Neural cell (in vitro differentiated cells): ENCODE data around the gene RYR3. TPM values are rescaled to one million over a fixed set of nuclear protein-coding genes. Genes with fewer than 3 reads are reported as not detected.

Experiments used
- H2AFZ ChIP-seq: fragments of 200-600, 300-800 bp; sonication (generic), shearing (Covaris generic); 2 replicates; pipeline ENCODE4 v1.6.0; 2014; ENCODE audit warnings: low read depth, mild to moderate bottlenecking, antibody characterized with exemption, low read length, moderate library complexity
- H3F3A ChIP-seq: fragments of 200-600 bp; shearing (Covaris generic); 2 replicates; pipeline ENCODE4 v1.6.1; 2016; ENCODE audit warnings: mild to moderate bottlenecking, moderate library complexity, mixed read lengths, antibody characterized with exemption, low read length; ENCODE audit not compliant: insufficient read depth, poor library complexity, severe bottlenecking
- H3K27ac ChIP-seq: fragments of 200-600, 300-800 bp; sonication (generic), shearing (Covaris generic); 2 replicates; pipeline ENCODE4 v1.5.1; 2014; ENCODE audit warnings: mild to moderate bottlenecking, low read length, moderate library complexity
- H3K27me3 ChIP-seq: fragments of 300-800, 200-600 bp; sonication (generic), shearing (Covaris generic); 2 replicates; pipeline ENCODE4 v1.6.0; 2014; ENCODE audit warnings: mild to moderate bottlenecking, low read depth, low read length, moderate library complexity; ENCODE audit not compliant: insufficient read depth
- H3K36me3 ChIP-seq: fragments of 300-800, 200-600 bp; sonication (generic), shearing (Covaris generic); 2 replicates; pipeline ENCODE4 v1.5.1; 2014; ENCODE audit warnings: mild to moderate bottlenecking, antibody characterized with exemption, low read length, moderate library complexity; ENCODE audit not compliant: insufficient read depth
- H3K4me2 ChIP-seq: fragments of 300-800, 200-600 bp; sonication (generic), shearing (Covaris generic); 2 replicates; pipeline ENCODE4 v1.6.0; 2014; ENCODE audit warnings: mild to moderate bottlenecking, low read length
- H3K4me3 ChIP-seq: fragments of 300-800, 200-600 bp; sonication (generic), shearing (Covaris generic); 2 replicates; pipeline ENCODE4 v1.5.1; 2014; ENCODE audit warnings: mild to moderate bottlenecking, low read length, moderate library complexity
- H3K79me2 ChIP-seq: fragments of 200-600 bp; shearing (Covaris generic); replicated peaks from 2 replicates; pipeline ENCODE4 v1.6.0; 2014; ENCODE audit warnings: mild to moderate bottlenecking, low read length, moderate library complexity; ENCODE audit not compliant: insufficient read depth
- H3K9ac ChIP-seq: fragments of 300-800, 200-600 bp; sonication (generic), shearing (Covaris generic); 2 replicates; pipeline ENCODE4 v1.6.1; 2016; ENCODE audit warnings: mild to moderate bottlenecking, low read length, mixed read lengths
- H3K9me2 ChIP-seq: fragments of 200-600 bp; shearing (Covaris generic); 2 replicates; pipeline ENCODE4 v1.6.1; 2016; ENCODE audit warnings: mild to moderate bottlenecking, low read length, mixed read lengths; ENCODE audit not compliant: insufficient read depth
- H3K9me3 ChIP-seq: fragments of 200-600, 300-800 bp; sonication (generic), shearing (Covaris generic); 2 replicates; pipeline ENCODE4 v1.6.1; 2016; ENCODE audit warnings: mild to moderate bottlenecking, mixed run types, low read length, moderate library complexity, mixed read lengths
- H4K20me1 ChIP-seq: fragments of 200-600 bp; shearing (Covaris generic); 2 replicates; pipeline ENCODE4 v1.6.1; 2016; ENCODE audit warnings: mild to moderate bottlenecking, mixed run types; ENCODE audit not compliant: insufficient read depth
- CTCF ChIP-seq: fragments of 450-650 bp; IDR thresholded peaks from 2 replicates; pipeline ENCODE4 v1.5.1; 2014; ENCODE audit warnings: antibody characterized with exemption, mild to moderate bottlenecking, moderate library complexity; ENCODE audit not compliant: poor library complexity, severe bottlenecking
- EP300 ChIP-seq: fragments of 450-650 bp; conservative IDR thresholded peaks from 2 replicates; pipeline ENCODE4 v1.6.1; 2014; ENCODE audit warnings: antibody characterized with exemption, mild to moderate bottlenecking, moderate library complexity; ENCODE audit not compliant: poor library complexity, severe bottlenecking
- EZH2 ChIP-seq: fragments of 200-600, 300-800 bp; shearing (Covaris generic), sonication (generic); IDR thresholded peaks from 2 replicates; pipeline ENCODE4 v1.6.1; 2014; ENCODE audit warnings: antibody characterized with exemption, low read length, borderline replicate concordance, mild to moderate bottlenecking; ENCODE audit not compliant: insufficient read depth, poor library complexity, severe bottlenecking
- MXI1 ChIP-seq: fragments of 450-650 bp; conservative IDR thresholded peaks from 2 replicates; pipeline ENCODE4 v1.6.1; 2014; ENCODE audit warnings: antibody characterized with exemption, mild to moderate bottlenecking; ENCODE audit not compliant: poor library complexity, severe bottlenecking
- POLR2AphosphoS5 ChIP-seq: IDR thresholded peaks from 2 replicates; pipeline ENCODE4 v1.6.1; 2012
- RAD21 ChIP-seq: fragments of 450-650 bp; conservative IDR thresholded peaks from 2 replicates; pipeline ENCODE4 v1.6.1; 2014; ENCODE audit warnings: antibody characterized with exemption, mild to moderate bottlenecking, moderate library complexity
- SMC3 ChIP-seq: fragments of 450-650 bp; conservative IDR thresholded peaks from 2 replicates; pipeline ENCODE4 v1.6.1; 2014; ENCODE audit warnings: antibody characterized with exemption, mild to moderate bottlenecking, moderate library complexity; ENCODE audit not compliant: poor library complexity
- TAF1 ChIP-seq: IDR thresholded peaks from 2 replicates; pipeline ENCODE4 v1.6.1; 2012; ENCODE audit warnings: low read depth
- polyA plus RNA-seq: library from polyadenylated mRNA; depleted of rRNA; stranded (reverse); fragments of >200 nt; gene quantifications from 2 replicates; pipeline ENCODE4 v1.2.3, GENCODE V29; 2014
- TF ChIP-seq, protein P1 (sequence below): IDR thresholded peaks from 2 replicates; pipeline ENCODE4 v1.6.1; 2012; ENCODE audit warnings: borderline replicate concordance

The RYR3 gene
- polyA plus RNA-seq, 1 donor from 2014 or later = 12.6 TPM

DNA sequence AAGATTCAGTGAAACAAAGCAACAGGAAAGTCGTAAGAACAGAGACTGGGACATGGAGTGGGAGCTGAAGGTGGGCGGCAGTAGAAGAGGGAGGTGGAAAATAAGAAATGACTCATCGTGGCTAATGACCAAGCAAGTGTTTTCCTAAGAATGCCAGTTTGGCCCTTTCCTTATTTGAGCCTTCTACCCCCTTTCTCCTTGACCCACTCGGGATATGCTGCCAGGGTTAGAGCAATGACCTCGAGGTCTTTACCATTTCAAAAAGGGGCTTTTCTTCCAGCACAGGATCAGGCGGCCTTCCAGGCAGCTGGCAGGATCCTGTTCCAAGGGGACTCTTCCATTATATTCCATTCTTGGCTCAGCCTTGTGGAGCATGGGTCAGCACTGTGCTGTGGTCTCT, 241.1 kb downstream of the RYR3 start:
- no peak overlapping the region for H2AFZ ChIP-seq
- no peaks in the 10 kb centered on the region for H4K20me1 ChIP-seq
- no peaks in the 10 kb centered on the region for H3K79me2 ChIP-seq
- H3K4me3 ChIP-seq = no peak overlapping the region
- no peaks in the 10 kb centered on the region for H3K9me3 ChIP-seq
- TF ChIP-seq EP300 (no peak), RAD21 (no peak), SMC3 (no peak), MXI1 (no peak), CTCF (no peak), POLR2AphosphoS5 (no peak)
- TF ChIP-seq, protein P1, sequence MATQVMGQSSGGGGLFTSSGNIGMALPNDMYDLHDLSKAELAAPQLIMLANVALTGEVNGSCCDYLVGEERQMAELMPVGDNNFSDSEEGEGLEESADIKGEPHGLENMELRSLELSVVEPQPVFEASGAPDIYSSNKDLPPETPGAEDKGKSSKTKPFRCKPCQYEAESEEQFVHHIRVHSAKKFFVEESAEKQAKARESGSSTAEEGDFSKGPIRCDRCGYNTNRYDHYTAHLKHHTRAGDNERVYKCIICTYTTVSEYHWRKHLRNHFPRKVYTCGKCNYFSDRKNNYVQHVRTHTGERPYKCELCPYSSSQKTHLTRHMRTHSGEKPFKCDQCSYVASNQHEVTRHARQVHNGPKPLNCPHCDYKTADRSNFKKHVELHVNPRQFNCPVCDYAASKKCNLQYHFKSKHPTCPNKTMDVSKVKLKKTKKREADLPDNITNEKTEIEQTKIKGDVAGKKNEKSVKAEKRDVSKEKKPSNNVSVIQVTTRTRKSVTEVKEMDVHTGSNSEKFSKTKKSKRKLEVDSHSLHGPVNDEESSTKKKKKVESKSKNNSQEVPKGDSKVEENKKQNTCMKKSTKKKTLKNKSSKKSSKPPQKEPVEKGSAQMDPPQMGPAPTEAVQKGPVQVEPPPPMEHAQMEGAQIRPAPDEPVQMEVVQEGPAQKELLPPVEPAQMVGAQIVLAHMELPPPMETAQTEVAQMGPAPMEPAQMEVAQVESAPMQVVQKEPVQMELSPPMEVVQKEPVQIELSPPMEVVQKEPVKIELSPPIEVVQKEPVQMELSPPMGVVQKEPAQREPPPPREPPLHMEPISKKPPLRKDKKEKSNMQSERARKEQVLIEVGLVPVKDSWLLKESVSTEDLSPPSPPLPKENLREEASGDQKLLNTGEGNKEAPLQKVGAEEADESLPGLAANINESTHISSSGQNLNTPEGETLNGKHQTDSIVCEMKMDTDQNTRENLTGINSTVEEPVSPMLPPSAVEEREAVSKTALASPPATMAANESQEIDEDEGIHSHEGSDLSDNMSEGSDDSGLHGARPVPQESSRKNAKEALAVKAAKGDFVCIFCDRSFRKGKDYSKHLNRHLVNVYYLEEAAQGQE = no peak
- no peaks in the 10 kb centered on the region for H3F3A ChIP-seq
- H3K9ac ChIP-seq = no peak overlapping the region
- H3K27me3 ChIP-seq = no peaks in the 10 kb centered on the region
- no peaks in the 10 kb centered on the region for H3K9me2 ChIP-seq
- H3K4me2 ChIP-seq = no peak overlapping the region
- H3K36me3 ChIP-seq = no peaks in the 10 kb centered on the region
- H3K27ac ChIP-seq = no peak overlapping the region

DNA sequence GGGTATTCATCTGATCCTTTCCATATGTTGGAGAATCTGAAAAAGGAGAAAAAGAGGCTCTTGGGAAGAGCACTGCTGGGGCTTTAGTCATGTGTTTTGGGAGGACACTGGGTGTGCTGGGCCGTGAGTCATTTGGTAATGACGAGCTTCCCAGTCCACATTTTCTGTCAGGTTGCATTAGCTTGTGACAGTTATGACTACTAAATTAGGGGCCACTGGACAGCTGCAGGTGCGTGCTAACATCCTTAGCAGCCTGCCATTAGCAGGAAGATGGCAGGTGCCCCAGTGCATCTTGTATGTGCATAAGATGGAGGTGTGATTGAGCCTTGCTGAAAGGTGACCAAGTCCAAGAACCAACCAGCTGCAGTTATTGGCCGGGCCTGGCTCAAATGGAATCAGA, 242.4 kb downstream of the RYR3 start:
- no peak overlapping the region for H3K4me3 ChIP-seq
- no peaks in the 10 kb centered on the region for H4K20me1 ChIP-seq
- no peak overlapping the region for H2AFZ ChIP-seq
- no peaks in the 10 kb centered on the region for H3K27me3 ChIP-seq
- H3K36me3 ChIP-seq = no peaks in the 10 kb centered on the region
- H3K27ac ChIP-seq = no peak overlapping the region
- no peaks in the 10 kb centered on the region for H3K9me3 ChIP-seq
- H3K9ac ChIP-seq = no peak overlapping the region
- no peak for TF ChIP-seq POLR2AphosphoS5
- no peak for TF ChIP-seq EZH2
- TF ChIP-seq TAF1 = no peak
- TF ChIP-seq, protein P1 = no peak
- TF ChIP-seq CTCF = no peak
- TF ChIP-seq RAD21 = no peak
- no peak for TF ChIP-seq MXI1
- TF ChIP-seq EP300 = no peak
- TF ChIP-seq SMC3 = no peak
- no peaks in the 10 kb centered on the region for H3K79me2 ChIP-seq
- H3K9me2 ChIP-seq = no peaks in the 10 kb centered on the region
- no peaks in the 10 kb centered on the region for H3F3A ChIP-seq
- no peak overlapping the region for H3K4me2 ChIP-seq
